ENCODE data around the gene FARP1. TPM values are rescaled to one million over a fixed set of nuclear protein-coding genes. Genes with fewer than 3 reads are reported as not detected.

The FARP1 gene
- polyA plus RNA-seq, 1 of the 3 experiments (the other 2 are of a cell fraction) = 12.0 TPM

DNA sequence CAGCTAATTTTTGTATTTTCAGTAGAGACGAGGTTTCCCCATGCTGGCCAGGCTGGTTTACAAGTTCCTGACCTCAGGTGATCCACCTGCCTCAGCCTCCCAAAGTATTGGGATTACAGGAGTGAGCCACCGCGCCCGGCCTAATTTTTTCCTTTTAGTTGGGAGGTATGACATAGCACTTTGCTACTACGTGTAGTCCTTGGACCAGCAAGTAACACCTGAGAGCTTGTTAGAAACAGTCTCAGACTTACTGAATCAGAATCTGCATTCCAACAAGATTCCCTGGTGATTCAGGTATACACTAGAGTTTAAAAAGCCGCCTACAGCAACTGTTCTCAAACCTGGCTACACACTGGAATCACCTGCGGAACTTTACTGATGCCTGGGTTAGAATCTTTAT, 1.8 kb upstream of the FARP1 start:
- WGBS (ENCODE audit: low lambda C conversion rate) = 94% methylated on average over 7 of the region's 7 CpGs
- no peak overlapping the region for H3K27ac ChIP-seq (ENCODE audit: low read depth in 2 of 2, low read length in 1 of 2)
- no peaks in the 10 kb centered on the region for H3K27me3 ChIP-seq (ENCODE audit: insufficient read depth)
- H3K79me2 ChIP-seq (ENCODE audit: insufficient read depth) = peaks cover 23% of the 10 kb centered on the region
- no peak overlapping the region for H3K4me2 ChIP-seq
- TF ChIP-seq TAF1 (IDR thresholded peaks at IDR 0.05; ENCODE audit: borderline replicate concordance, low read depth, low read length) (no peak), GATA2 (CRISPR knock-in tag; IDR thresholded peaks at IDR 0.05) (no peak), RXRA (IDR thresholded peaks at IDR 0.05; ENCODE audit: borderline replicate concordance, low read depth) (no peak), TCF12 (IDR thresholded peaks at IDR 0.05) (no peak), NFIC (IDR thresholded peaks at IDR 0.05; ENCODE audit: borderline replicate concordance) (no peak), RCOR1 (IDR thresholded peaks at IDR 0.05; ENCODE audit: low read length) (no peak), FOXM1 (IDR thresholded peaks at IDR 0.05; ENCODE audit: low read depth) (no peak), RAD21 (IDR thresholded peaks at IDR 0.05; ENCODE audit: low read length) (no peak), YY1 (IDR thresholded peaks at IDR 0.05; ENCODE audit: low read depth) (no peak), POLR2AphosphoS5 (IDR thresholded peaks at IDR 0.05; ENCODE audit: low read depth, low read length) (no peak), FOXJ3 (CRISPR knock-in tag; IDR thresholded peaks at IDR 0.05) (no peak)
- TF ChIP-seq, protein P1, sequence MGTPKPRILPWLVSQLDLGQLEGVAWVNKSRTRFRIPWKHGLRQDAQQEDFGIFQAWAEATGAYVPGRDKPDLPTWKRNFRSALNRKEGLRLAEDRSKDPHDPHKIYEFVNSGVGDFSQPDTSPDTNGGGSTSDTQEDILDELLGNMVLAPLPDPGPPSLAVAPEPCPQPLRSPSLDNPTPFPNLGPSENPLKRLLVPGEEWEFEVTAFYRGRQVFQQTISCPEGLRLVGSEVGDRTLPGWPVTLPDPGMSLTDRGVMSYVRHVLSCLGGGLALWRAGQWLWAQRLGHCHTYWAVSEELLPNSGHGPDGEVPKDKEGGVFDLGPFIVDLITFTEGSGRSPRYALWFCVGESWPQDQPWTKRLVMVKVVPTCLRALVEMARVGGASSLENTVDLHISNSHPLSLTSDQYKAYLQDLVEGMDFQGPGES (IDR thresholded peaks at IDR 0.05; ENCODE audit: low read depth, low read length) = no peak
- no peak overlapping the region for H3K4me3 ChIP-seq (ENCODE audit: low read depth in 2 of 2, low read length in 1 of 2)
- peaks cover 15% of the 10 kb centered on the region for H4K20me1 ChIP-seq (ENCODE audit: insufficient read depth)
- H3K36me3 ChIP-seq (replicated peaks in 1 of 2; ENCODE audit: control insufficient read depth in 1 of 2, insufficient read depth in 2 of 2, low read length in 1 of 2) = no peaks in the 10 kb centered on the region
- no peak for DNase-seq
- H3K9me2 ChIP-seq = no peaks in the 10 kb centered on the region
- H3K9ac ChIP-seq = no peak overlapping the region
- H3K4me1 ChIP-seq (ENCODE audit: control insufficient read depth in 1 of 2, insufficient read depth in 2 of 2, low read depth in 1 of 2, low read length in 1 of 2) = peaks cover 13 to 15% of the 10 kb centered on the region in 2 experiments; a peak in 3 of 4 replicates
- ChIA-PET POLR2A (no interaction called here), CTCF (interaction anchor here (1.1 to 1.6 kb wide), 3 partner anchors 213 to 532 kb away, joined by 3 to 4 read pairs (median 3); no protein-coding TSS in a partner anchor)
- H2AFZ ChIP-seq (ENCODE audit: low read depth) = no peak overlapping the region
- no peaks in the 10 kb centered on the region for H3F3A ChIP-seq (replicated peaks; ENCODE audit: insufficient read depth)
- no peaks in the 10 kb centered on the region for H3K9me3 ChIP-seq

DNA sequence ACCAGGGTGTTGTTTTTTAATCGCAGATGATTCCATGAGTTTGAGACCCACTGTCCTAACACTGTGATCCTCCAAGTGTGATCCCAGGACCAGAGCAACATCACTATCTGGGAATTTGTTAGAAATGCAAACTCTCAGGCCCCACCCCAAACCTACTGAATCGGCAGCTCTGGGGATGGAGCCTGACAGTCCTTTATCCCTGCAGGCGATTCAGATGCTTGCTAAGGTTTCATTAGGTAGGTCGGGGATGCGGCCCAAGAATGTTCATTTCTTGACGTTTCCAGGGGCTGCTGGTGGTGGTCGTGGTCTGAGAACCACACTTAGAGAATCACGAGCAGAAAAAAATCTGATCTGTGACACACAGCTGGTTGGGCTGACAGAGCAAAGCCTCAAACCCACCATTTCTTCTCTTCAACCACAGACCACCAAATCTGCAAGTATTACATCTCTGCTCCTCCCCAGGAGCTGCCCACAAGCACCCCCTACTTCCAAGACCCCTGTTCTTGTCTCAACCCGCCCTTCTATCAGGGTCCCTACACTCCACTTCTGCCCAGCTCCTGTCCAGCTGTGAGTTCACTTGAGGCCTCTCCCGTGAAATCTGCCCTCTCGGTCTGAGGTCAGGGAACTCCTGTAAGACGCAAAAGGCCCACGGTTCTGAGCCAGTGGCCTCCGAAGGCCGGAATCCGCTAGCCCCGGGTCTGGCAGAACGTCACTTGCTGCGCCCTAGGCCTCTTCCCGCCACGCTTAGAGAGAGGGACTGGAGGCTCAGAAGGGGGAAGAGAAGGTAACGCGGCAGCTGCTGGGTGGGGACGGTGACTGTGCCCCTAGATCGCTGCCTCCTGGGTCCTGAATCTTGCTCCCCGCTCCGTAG, 1.1 kb upstream of the FARP1 start:
- Histone ChIP-seq H3K9me3 (no peaks in the 10 kb centered on the region), H3F3A (replicated peaks; ENCODE audit: insufficient read depth) (no peaks in the 10 kb centered on the region), H2AFZ (ENCODE audit: low read depth) (no peak overlapping the region), H3K4me2 (no peak overlapping the region), H3K9ac (no peak overlapping the region), H3K4me3 (ENCODE audit: low read depth in 2 of 2, low read length in 1 of 2) (no peak overlapping the region), H3K27me3 (ENCODE audit: insufficient read depth) (no peaks in the 10 kb centered on the region), H3K36me3 (replicated peaks in 1 of 2; ENCODE audit: control insufficient read depth in 1 of 2, insufficient read depth in 2 of 2, low read length in 1 of 2) (no peaks in the 10 kb centered on the region), H3K27ac (ENCODE audit: low read depth in 2 of 2, low read length in 1 of 2) (no peak overlapping the region), H3K9me2 (no peaks in the 10 kb centered on the region), H3K79me2 (ENCODE audit: insufficient read depth) (peaks cover 30% of the 10 kb centered on the region), H3K4me1 (ENCODE audit: control insufficient read depth in 1 of 2, insufficient read depth in 2 of 2, low read depth in 1 of 2, low read length in 1 of 2) (peaks cover 18 to 19% of the 10 kb centered on the region in 2 experiments), H4K20me1 (ENCODE audit: insufficient read depth) (peaks cover 21% of the 10 kb centered on the region)
- TF ChIP-seq TAF1 (IDR thresholded peaks at IDR 0.05; ENCODE audit: borderline replicate concordance, low read depth, low read length) (no peak), EZH2phosphoT487 (IDR thresholded peaks at IDR 0.05; ENCODE audit: borderline replicate concordance, low read depth) (no peak), YY1 (IDR thresholded peaks at IDR 0.05; ENCODE audit: low read depth) (no peak), NFIC (IDR thresholded peaks at IDR 0.05; ENCODE audit: borderline replicate concordance) (no peak), RFX5 (IDR thresholded peaks at IDR 0.05; ENCODE audit: low read length) (no peak), MXI1 (IDR thresholded peaks at IDR 0.05; ENCODE audit: low read depth, low read length) (no peak), TEAD4 (IDR thresholded peaks at IDR 0.05; ENCODE audit: borderline replicate concordance, insufficient read depth) (no peak)
- TF ChIP-seq, protein P2, sequence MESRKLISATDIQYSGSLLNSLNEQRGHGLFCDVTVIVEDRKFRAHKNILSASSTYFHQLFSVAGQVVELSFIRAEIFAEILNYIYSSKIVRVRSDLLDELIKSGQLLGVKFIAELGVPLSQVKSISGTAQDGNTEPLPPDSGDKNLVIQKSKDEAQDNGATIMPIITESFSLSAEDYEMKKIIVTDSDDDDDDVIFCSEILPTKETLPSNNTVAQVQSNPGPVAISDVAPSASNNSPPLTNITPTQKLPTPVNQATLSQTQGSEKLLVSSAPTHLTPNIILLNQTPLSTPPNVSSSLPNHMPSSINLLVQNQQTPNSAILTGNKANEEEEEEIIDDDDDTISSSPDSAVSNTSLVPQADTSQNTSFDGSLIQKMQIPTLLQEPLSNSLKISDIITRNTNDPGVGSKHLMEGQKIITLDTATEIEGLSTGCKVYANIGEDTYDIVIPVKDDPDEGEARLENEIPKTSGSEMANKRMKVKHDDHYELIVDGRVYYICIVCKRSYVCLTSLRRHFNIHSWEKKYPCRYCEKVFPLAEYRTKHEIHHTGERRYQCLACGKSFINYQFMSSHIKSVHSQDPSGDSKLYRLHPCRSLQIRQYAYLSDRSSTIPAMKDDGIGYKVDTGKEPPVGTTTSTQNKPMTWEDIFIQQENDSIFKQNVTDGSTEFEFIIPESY (IDR thresholded peaks at IDR 0.05; ENCODE audit: borderline replicate concordance, low read depth) = no peak
- WGBS (ENCODE audit: low lambda C conversion rate) = 95% methylated on average over 27 of the region's 27 CpGs
- CTCF ChIA-PET = interaction anchor here (0.6 to 1.6 kb wide), 13 partner anchors 9 to 532 kb away, joined by 3 to 10 read pairs (median 3); no protein-coding TSS in a partner anchor
- POLR2A ChIA-PET = no interaction called here
- peak; percentile 17 for DNase-seq
